ENCODE results near the gene ABHD12.
"Not testable (repeated sequence)": the region's sequence is repeated elsewhere in the genome, so short reads cannot be mapped to it uniquely, and the experiment has no call there.

The ABHD12 gene

DNA sequence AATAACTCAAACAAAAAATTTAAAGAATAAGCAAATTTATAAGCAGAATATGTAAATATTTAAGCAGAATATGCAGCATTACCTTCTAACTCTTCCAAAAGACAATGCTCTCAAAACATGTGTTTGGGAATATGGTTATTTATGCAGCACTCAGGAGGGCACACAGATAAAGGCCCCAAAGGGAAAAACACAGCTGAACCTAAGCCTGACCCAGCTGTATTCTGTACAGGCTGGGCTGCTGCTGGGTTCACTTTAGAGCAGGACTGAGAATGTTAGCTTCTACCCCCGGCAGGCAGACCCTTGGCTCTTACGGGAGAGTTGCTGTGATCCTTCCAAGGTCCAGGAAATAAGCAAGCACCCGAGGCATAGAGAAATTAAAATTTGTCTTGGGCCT, 37.3 kb downstream of the ABHD12 start:
- no peak for DNase-seq

GRCh38 chr20:25352746-25353145, 37.9 kb downstream of the ABHD12 start:
- DNase-seq: no peak

GRCh38 chr20:25351024-25351360, 39.6 kb downstream of the ABHD12 start:
- DNase-seq: no peak

DNA sequence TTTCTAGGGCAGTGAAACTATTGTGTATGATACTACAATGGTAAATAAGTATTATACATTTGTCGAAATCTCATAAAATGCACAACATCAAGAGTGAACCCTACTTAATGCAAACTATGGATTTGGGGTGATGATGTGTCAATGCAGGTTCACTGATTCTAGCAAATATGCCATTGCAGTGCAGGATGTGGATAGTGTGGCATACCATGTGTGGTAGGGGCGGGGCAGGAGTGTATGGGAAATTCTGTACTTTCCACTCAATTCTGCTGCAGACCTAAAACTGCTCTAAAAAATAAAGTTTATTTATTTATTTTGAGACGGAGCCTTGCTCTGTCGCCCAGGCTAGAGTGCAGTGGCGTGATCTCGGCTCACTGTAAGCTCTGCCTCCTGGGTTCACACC, 44.3 kb downstream of the ABHD12 start:
- no peak for DNase-seq

DNA sequence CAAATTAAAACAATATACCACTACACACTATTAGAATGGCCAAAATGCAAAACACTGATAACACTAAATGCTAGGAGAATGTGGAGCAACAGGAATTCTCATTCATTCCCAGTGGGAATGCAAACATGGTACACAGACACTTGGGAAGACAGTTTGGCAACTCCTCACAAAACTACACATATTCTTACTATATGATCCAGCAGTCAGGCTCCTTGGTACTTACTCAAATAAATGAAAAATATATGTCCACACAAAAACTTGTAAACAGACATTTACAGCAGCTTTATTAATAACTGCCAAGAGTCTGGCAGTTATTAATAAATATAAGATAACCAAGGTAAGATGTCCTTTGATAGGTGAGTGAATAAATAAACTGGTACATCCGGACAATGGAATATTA, 44.9 kb downstream of the ABHD12 start:
- no peak for DNase-seq

DNA sequence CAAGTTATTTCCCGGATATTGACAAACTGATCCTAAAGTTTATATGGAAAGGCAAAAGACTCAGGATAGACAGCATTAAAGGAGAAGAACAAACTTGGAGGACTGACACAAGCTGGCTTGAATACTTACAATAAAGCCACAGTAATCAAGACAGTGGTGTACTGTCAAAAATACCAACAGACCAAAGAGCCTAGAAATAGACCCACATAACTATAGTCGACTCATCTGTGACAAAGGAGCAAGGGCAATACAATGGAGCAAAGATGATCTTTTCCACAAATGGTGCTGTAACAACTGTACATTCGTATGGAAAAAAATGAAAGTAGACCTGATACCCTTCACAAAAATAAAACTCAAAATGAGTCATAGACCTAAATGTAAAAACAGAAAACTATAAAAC, 46.0 kb downstream of the ABHD12 start:
- DNase-seq: no peak

DNA sequence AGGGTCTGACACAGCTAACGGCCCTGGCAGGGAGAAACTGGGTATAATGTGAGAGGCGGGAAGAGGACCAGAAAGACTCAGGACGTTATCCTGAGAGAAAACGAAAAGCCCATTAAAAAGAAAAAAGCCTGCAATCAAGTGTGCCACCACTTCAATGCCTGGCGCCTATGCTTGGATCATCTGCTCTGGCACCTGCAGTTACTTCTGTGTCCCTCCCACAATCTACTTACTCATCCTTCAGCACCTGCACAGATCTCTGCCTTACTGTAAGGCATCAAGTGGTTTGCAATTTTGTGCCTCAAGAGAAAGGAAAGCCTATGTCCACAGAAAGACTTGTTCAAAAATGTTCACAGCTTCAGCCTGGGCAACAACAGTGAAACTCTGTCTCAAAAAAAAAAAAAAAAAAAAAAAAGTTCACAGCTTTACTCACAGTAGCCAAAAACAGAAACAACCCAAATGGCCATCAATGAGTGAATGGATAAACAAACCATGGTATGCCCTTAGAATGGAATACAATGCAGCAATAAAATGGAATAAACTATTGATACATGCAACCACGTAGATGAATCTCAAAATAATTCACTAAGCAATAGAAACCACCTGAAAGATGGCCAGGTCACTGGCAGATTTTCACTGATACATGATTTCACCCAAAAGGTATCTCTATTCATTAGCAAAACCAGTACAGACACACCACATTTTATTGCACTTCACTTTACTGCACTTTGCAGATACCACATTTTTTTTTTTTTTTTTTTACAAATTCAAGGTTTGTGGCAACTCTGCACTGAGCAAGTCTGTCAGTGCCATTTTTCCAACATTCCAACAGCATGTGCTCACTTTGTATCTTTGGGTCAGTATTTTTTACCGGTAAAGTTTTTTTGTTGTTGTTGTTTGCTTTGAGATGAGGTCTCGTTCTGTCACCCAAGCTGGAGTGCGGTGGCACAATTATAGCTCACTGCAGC, 48.6 kb downstream of the ABHD12 start:
- no peak for DNase-seq

GRCh38 chr20:25340380-25340779, 50.3 kb downstream of the ABHD12 start:
- DNase-seq: no peak

DNA sequence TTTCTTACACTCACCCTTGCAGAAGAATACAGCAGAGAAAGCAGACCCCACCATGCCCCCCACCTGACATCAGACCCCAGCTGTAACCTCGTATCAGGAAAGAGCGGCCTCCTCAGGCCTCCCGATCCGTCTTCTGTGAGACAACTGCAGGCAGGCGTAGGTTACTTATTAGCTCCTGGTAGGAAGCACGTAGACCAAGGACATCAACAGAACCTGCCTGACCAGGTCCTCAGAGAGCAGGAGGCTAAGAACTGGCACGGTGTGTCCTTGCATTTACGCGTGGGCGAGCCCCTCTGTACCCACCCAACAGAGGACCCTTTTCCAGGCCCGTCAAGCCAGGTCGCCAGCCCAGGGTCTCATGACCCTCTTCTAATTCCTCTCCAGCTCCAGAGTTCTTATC, 51.0 kb downstream of the ABHD12 start:
- no peak for DNase-seq

GRCh38 chr20:25338112-25339023, 52.3 kb downstream of the ABHD12 start:
- no peak for DNase-seq

GRCh38 chr20:25336561-25337422, 53.8 kb downstream of the ABHD12 start:
- DNase-seq: no peak

DNA sequence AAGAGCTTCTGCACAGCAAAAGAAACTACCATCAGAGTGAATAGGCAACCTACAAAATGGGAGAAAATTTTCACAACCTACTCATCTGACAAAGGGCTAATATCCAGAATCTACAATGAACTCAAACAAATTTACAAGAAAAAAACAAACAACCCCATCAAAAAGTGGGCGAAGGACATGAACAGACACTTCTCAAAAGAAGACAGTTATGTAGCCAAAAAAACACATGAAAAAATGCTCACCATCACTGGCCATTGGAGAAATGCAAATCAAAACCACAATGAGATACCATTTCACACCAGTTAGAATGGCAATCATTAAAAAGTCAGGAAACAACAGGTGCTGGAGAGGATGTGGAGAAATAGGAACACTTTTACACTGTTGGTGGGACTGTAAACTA, 55.7 kb downstream of the ABHD12 start:
- not testable (repeated sequence) for DNase-seq

- DNase-seq: no peak
Measured at GRCh38 chr20:25328954-25329498, 61.6 kb downstream of the ABHD12 start.

- DNase-seq: no peak
Measured at GRCh38 chr20:25327521-25328235, 63.0 kb downstream of the ABHD12 start.

GRCh38 chr20:25325997-25326396, 64.6 kb downstream of the ABHD12 start:
- DNase-seq: no peak

DNA sequence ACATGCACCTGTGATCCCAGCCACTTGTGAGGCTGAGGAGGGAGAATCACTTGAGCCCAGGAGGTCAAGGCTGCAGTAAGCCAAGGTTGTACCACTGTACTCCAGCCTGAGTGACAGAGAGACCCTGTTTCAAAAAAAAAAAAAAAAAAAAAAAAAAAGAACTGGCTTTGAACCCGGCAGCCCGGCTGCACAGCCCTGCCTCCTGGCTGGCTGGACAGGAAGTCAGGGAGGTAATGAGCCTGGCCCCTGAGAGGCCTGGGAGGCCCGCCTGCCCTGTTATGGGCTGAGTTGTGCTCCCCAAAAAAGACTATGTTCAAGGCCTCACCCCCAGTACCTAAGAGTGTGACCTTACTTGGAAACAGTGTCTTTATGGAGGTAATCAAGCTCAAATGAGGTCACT, 65.6 kb downstream of the ABHD12 start:
- DNase-seq: no peak

DNA sequence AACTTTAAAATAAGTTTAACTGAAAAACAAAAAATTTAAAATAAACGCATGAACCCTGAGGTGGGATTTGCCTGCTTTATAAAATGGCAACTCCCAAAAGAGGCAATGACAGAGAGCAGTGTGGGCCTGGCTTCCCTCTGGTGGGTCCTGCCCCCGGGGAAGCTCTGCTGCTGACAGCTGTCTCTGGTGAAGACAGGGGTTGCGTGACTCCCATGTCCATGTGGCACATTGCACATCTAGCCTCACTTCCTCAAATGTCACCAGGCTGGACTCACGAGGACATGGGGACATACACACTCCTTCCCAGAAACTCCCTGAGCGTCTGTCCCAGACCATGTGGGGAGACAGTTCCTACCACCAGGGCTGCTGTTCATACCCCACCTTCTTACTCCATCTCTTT, 66.2 kb downstream of the ABHD12 start:
- no peak for DNase-seq

DNA sequence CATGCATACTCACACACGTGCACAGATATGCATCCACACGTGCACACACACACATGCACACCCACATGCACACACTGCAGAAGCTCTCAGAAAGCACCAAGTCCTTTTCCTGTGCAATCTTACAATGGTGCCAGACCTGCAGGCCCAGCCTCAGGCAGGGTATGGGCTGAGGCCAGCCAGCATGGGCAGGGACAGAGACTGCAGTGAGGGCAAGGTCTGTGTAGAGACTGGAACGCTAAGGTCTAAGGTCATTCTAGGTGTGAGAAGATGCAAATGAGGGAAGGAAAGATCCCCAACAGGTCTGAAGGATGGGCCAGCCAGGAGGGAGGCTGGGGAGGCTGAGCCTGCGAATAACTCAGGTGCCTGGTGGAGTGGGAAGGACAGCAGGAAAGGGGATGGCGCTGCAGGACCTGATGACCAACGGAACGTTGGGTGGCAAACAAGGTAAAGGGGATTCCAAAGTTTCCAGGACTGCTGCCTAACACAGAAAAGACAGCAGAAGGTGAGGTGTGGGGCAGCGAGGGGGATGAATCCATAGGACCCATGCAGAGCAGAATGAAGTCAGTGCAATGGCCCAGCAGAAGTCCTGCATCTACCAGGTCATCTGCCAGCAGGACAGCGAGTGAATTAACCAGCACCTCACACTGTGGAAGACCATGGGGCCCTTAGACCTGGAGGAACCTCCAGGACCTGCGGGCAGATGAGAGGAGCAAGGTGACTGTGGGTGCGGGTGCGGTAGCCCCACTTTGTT, 67.0 kb downstream of the ABHD12 start:
- DNase-seq: no peak

GRCh38 chr20:25321991-25322390, 68.6 kb downstream of the ABHD12 start:
- no peak for DNase-seq

DNA sequence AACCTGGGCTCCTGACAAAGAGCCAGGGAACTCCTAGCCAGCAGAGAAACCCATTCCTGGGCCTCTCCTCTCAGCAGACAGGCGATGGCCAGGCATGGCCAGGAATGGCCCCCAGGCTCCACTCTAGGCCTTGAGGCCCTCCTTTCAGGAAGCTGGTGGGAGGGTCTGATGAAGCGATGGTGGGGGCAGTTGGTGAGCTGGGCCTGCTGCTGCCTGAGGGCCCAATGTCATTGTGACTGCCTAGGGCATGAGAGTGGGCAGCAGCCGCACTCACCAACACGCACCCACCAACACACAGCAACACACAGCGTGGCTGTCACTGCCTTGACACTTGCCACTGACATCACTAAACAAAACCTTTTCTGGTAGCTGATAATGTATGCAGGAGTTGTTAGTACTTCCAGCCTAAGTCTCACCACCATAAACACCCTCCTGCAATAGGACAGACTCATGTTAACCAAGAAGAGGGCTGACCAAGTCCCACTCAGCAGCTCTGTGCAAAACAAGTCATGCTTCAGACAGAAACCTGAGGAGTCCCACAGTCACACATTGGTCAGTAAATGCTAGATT, 69.3 kb downstream of the ABHD12 start:
- no peak for DNase-seq
